ENCODE measurements around the gene ZG16.

The ZG16 gene

GRCh38 chr16:29804020-29804419 is 26.0 kb downstream of the ZG16 start:
- in situ Hi-C loops (cut with MboI; ENCODE audit: low sequenced_read_pairs, unreplicated experiment), result no loop called here
- no peak for TF ChIP-seq CTCF (IDR thresholded peaks at IDR 0.05; ENCODE audit: borderline replicate concordance, control extremely low read depth, extremely low read depth, insufficient read depth, missing control alignments)
- no peak for DNase-seq (ENCODE audit: low spot score)

- TF ChIP-seq CTCF (IDR thresholded peaks at IDR 0.05; ENCODE audit: borderline replicate concordance, control extremely low read depth, extremely low read depth, insufficient read depth, missing control alignments), result no peak
- in situ Hi-C loops (cut with MboI; ENCODE audit: low sequenced_read_pairs, unreplicated experiment), result no loop called here
- no peak for DNase-seq (ENCODE audit: low spot score)
Measured at GRCh38 chr16:29804455-29805231, 26.6 kb downstream of the ZG16 start.

- peak; percentile 94 for DNase-seq (ENCODE audit: low spot score)
- TF ChIP-seq CTCF (IDR thresholded peaks at IDR 0.05; ENCODE audit: borderline replicate concordance, control extremely low read depth, extremely low read depth, insufficient read depth, missing control alignments), result no peak
- in situ Hi-C loops (cut with MboI; ENCODE audit: low sequenced_read_pairs, unreplicated experiment), result no loop called here
Measured at GRCh38 chr16:29805232-29806098, 27.4 kb downstream of the ZG16 start.

GRCh38 chr16:29806099-29806579 is 28.1 kb downstream of the ZG16 start, which contains the start of gene MAZ:
Gene MAZ, plus strand, starts transcription at chr16:29806529. Its CDS starts 173 bp downstream, at chr16:29806702.
- TF ChIP-seq CTCF (IDR thresholded peaks at IDR 0.05; ENCODE audit: borderline replicate concordance, control extremely low read depth, extremely low read depth, insufficient read depth, missing control alignments), result no peak
- in situ Hi-C loops (cut with MboI; ENCODE audit: low sequenced_read_pairs, unreplicated experiment), result no loop called here
- peak; percentile 83 for DNase-seq (ENCODE audit: low spot score)

- in situ Hi-C loops (cut with MboI; ENCODE audit: low sequenced_read_pairs, unreplicated experiment), result no loop called here
- TF ChIP-seq CTCF (IDR thresholded peaks at IDR 0.05; ENCODE audit: borderline replicate concordance, control extremely low read depth, extremely low read depth, insufficient read depth, missing control alignments), result no peak
- DNase-seq (ENCODE audit: low spot score), result no peak
Measured at GRCh38 chr16:29806641-29807425, 28.8 kb downstream of the ZG16 start.
